ENCODE results near the gene SNTG2. TPM values are rescaled to one million over a fixed set of nuclear protein-coding genes. Genes with fewer than 3 reads are reported as not detected.

SNTG2 gene
- total and polyA plus RNA-seq, 2 donors (not counting 3 experiments of a cell fraction or from before 2014, with no cell fraction given) = not detected

DNA sequence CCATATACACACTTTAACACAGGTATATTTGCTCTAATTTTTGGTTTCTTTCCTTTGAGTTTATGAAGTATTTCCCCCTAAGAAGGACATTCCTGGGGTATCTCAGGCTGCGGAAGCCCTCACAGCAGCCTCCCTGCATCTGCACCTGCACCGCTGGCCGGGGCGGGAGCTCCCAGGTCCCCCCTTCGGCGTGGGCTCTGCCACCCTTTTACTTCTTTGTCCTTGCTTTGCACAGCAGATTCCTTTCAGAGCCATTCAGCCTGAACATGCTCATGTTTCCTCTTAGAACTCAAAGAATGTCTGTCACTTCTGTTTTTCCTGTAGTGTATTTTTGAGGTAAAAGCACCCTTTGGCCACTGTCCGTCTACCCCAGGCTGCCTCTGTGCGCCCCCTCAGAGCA, 146.5 kb downstream of the SNTG2 start:
- H3K9me3 ChIP-seq (replicated peaks; ENCODE audit: control insufficient read depth, insufficient read depth, low read length) = peaks cover 8% of the 10 kb centered on the region
- H3K9me1 ChIP-seq (replicated peaks; ENCODE audit: control insufficient read depth, extremely low read depth, insufficient read depth, low read length) = no peaks in the 10 kb centered on the region
- ChIA-PET CTCF (no interaction called here), POLR2A (no interaction called here)
- no peak overlapping the region for H3K9ac ChIP-seq (replicated peaks; ENCODE audit: extremely low read depth, insufficient read depth, low read length)
- H3K4me3 ChIP-seq (replicated peaks in 1 of 3; ENCODE audit: insufficient read depth in 1 of 3, low read depth in 1 of 3, low read length in 3 of 3) = no peak overlapping the region
- no peak for TF ChIP-seq MYC (IDR thresholded peaks at IDR 0.05; ENCODE audit: low read depth, low read length)
- no peak for TF ChIP-seq POLR2A (IDR thresholded peaks at IDR 0.05; ENCODE audit: low read depth, low read length)
- TF ChIP-seq GATA2 (IDR thresholded peaks at IDR 0.05; ENCODE audit: insufficient read depth, insufficient read length, low read depth, low read length) = no peak
- no peak for TF ChIP-seq CTCF (IDR thresholded peaks at IDR 0.05; ENCODE audit: extremely low read depth in 1 of 2, insufficient read depth in 1 of 2, low read depth in 1 of 2, low read length in 2 of 2)
- no peak for TF ChIP-seq MAX (IDR thresholded peaks at IDR 0.05; ENCODE audit: insufficient read depth, insufficient read length)
- TF ChIP-seq JUN (IDR thresholded peaks at IDR 0.05; ENCODE audit: borderline replicate concordance, insufficient read depth, insufficient read length, low read depth) = no peak
- TF ChIP-seq FOS (IDR thresholded peaks at IDR 0.05; ENCODE audit: borderline replicate concordance, insufficient read depth, low read length) = no peak
- no peaks in the 10 kb centered on the region for H3K79me2 ChIP-seq (ENCODE audit: control insufficient read depth, insufficient read depth, low read length)
- H3K4me1 ChIP-seq (ENCODE audit: control insufficient read depth, extremely low read depth, insufficient read depth, low read length) = no peaks in the 10 kb centered on the region
- FAIRE-seq = no peak
- DNase-seq (ENCODE audit: low read depth, low spot score) = no peak
- no peaks in the 10 kb centered on the region for H3K36me3 ChIP-seq (ENCODE audit: control insufficient read depth in 2 of 2, extremely low read depth in 1 of 2, insufficient read depth in 2 of 2, low read length in 2 of 2)
- BruUV-seq (replicated peaks) = no TSS peak
- dilution Hi-C loops (cut with MboI; ENCODE audit: extremely low pct_ligation_motif_present, low sequenced_read_pairs) (no loop called here), intact Hi-C loops (cut with micrococcal nuclease) (no loop called here)
- H3K27me3 ChIP-seq (ENCODE audit: control insufficient read depth in 2 of 2, insufficient read depth in 2 of 2, low read length in 2 of 2) = no peaks in the 10 kb centered on the region
- H4K20me1 ChIP-seq (replicated peaks; ENCODE audit: control insufficient read depth, extremely low read depth, insufficient read depth, low read length) = no peaks in the 10 kb centered on the region
- H3K27ac ChIP-seq (ENCODE audit: insufficient read depth, low read depth, low read length) = no peak overlapping the region
- H2AFZ ChIP-seq (ENCODE audit: low read depth, low read length) = no peak overlapping the region
- H3K4me2 ChIP-seq (ENCODE audit: insufficient read depth, low read length) = no peak overlapping the region
